B cell (primary cell): ENCODE data around the gene APOE. TPM values are rescaled to one million over a fixed set of nuclear protein-coding genes. Genes with fewer than 3 reads are reported as not detected.

ENCODE experiments used
- ATAC-seq: fragments of 200-7000 bp; cut with Tn5 transposase; one replicate; pipeline ENCODE4 v1.10.0; 2021; ENCODE audit warnings: low read depth, mild to moderate bottlenecking, moderate number of reproducible peaks, moderate library complexity
- CTCF ChIA-PET: fragments of 350-600 bp; sonication (Branson Sonifier 250); formaldehyde crosslinking; loops from one replicate; lab custom pipeline; 2021; ENCODE audit warnings: antibody characterized with exemption, inconsistent platforms; lab: Charles Lee
- POLR2A ChIA-PET: fragments of 350-600 bp; sonication (Branson Sonifier 250); formaldehyde crosslinking; loops from one replicate; lab custom pipeline; 2021; ENCODE audit warnings: antibody characterized with exemption; lab: Charles Lee
- DNase-seq: peaks from one replicate; pipeline ENCODE4 v3.0.0; 2013
- H2AFZ ChIP-seq: 2 replicates; pipeline ENCODE4 v1.6.1; 2012; ENCODE audit warnings: mild to moderate bottlenecking, low read depth, low read length; ENCODE audit not compliant: insufficient read depth, poor library complexity, severe bottlenecking
- H3K27ac ChIP-seq, 2 donors: 1 replicate in 1 of 2; 2 replicates in 1 of 2; pipeline ENCODE4 v1.5.1; 2012 to 2013; ENCODE audit warnings: low read length in 2 of 2, mild to moderate bottlenecking in 2 of 2, moderate library complexity in 1 of 2
- H3K27me3 ChIP-seq, 4 experiments: fragments of 200-600 bp in 1 of 4; sonication (generic) in 1 of 4; replicated peaks in 1 of 4; 1 replicate in 2 of 4; 2 replicates in 2 of 4; pipeline versions ENCODE4 v1.6.1 to v1.7.0; 2013 to 2016; ENCODE audit warnings: low read length in 3 of 4, mild to moderate bottlenecking in 2 of 4, mixed read lengths in 1 of 4, moderate library complexity in 1 of 4; ENCODE audit not compliant: insufficient read depth in 4 of 4, control insufficient read depth in 3 of 4; ENCODE audit errors: control extremely low read depth in 1 of 4
- H3K36me3 ChIP-seq, 2 experiments: replicated peaks in 1 of 2; 1 replicate in 1 of 2; 2 replicates in 1 of 2; pipeline versions ENCODE4 v1.6.1 to v1.7.1; 2013; ENCODE audit warnings: low read length in 1 of 2; ENCODE audit not compliant: insufficient read depth in 2 of 2, control insufficient read depth in 1 of 2; ENCODE audit errors: control extremely low read depth in 1 of 2, extremely low read depth in 1 of 2
- H3K4me1 ChIP-seq, 2 donors: fragments of 200-600 bp in 1 of 2; sonication (generic) in 1 of 2; 1 replicate in 1 of 2; 2 replicates in 1 of 2; pipeline versions ENCODE4 v1.5.1 to v1.6.1; 2013 to 2017; ENCODE audit warnings: low read length in 2 of 2; ENCODE audit not compliant: control insufficient read depth in 2 of 2, insufficient read depth in 2 of 2
- H3K4me2 ChIP-seq: replicated peaks from 2 replicates; pipeline ENCODE3; 2012; ENCODE audit warnings: mild to moderate bottlenecking, low read depth, low read length; ENCODE audit not compliant: poor library complexity, severe bottlenecking
- H3K4me3 ChIP-seq, 5 experiments: fragments of 200-600 bp in 1 of 5; sonication (generic) in 1 of 5; 1 replicate in 3 of 5; 2 replicates in 2 of 5; pipeline versions ENCODE4 v1.5.1 to v1.7.0; 2011 to 2016; ENCODE audit warnings: low read length in 4 of 5, mild to moderate bottlenecking in 4 of 5, low read depth in 2 of 5, control low read depth in 1 of 5, moderate library complexity in 1 of 5; ENCODE audit not compliant: insufficient read depth in 1 of 5; ENCODE audit errors: control extremely low read depth in 1 of 5, extremely low read depth in 1 of 5
- H3K79me2 ChIP-seq: fragments of 200-600 bp; sonication (generic); one replicate; pipeline ENCODE4 v1.6.0; 2016; ENCODE audit warnings: low read length; ENCODE audit not compliant: control insufficient read depth, insufficient read depth
- H3K9ac ChIP-seq: fragments of 200-600 bp; sonication (generic); 2 replicates; pipeline ENCODE4 v1.6.1; 2017; ENCODE audit warnings: mild to moderate bottlenecking, low read length, moderate library complexity
- H3K9me3 ChIP-seq, 3 donors: one replicate each; pipeline versions ENCODE4 v1.6.1 to v1.7.1; 2013; ENCODE audit warnings: low read length in 2 of 3; ENCODE audit not compliant: control insufficient read depth in 2 of 3, insufficient read depth in 1 of 3; ENCODE audit errors: control extremely low read depth in 1 of 3
- H4K20me1 ChIP-seq: 2 replicates; pipeline ENCODE4 v1.6.0; 2012; ENCODE audit warnings: mild to moderate bottlenecking, low read length; ENCODE audit not compliant: insufficient read depth, control insufficient read depth, poor library complexity, severe bottlenecking
- H3K27ac Mint-ChIP-seq: one replicate; pipeline ENCODE4 v1.8.0; 2021; ENCODE audit warnings: mixed read lengths
- H3K27me3 Mint-ChIP-seq: one replicate; pipeline ENCODE4 v1.8.0; 2021; ENCODE audit warnings: mixed read lengths
- H3K4me1 Mint-ChIP-seq: one replicate; pipeline ENCODE4 v1.8.0; 2021; ENCODE audit warnings: mixed read lengths
- H3K4me3 Mint-ChIP-seq: one replicate; pipeline ENCODE4 v1.8.0; 2021; ENCODE audit warnings: mixed read lengths
- H3K9me3 Mint-ChIP-seq: one replicate; pipeline ENCODE4 v1.8.0; 2022; ENCODE audit warnings: mixed read lengths; ENCODE audit not compliant: insufficient read depth
- CTCF ChIP-seq: fragments of 200-600 bp; IDR thresholded peaks from one replicate; pipeline ENCODE4 v1.8.0; 2022; ENCODE audit warnings: antibody characterized with exemption, mild to moderate bottlenecking
- EZH2 ChIP-seq: IDR thresholded peaks from 2 replicates; pipeline ENCODE4 v1.6.1; 2012; ENCODE audit warnings: borderline replicate concordance, low read depth, mild to moderate bottlenecking, moderate library complexity, low read length; ENCODE audit not compliant: insufficient read depth, poor library complexity, severe bottlenecking
- WGBS: methylation state at CpG from one replicate; pipeline ENCODE4 v1.1.5; 2013; ENCODE audit warnings: missing lambda C conversion rate; ENCODE audit not compliant: insufficient coverage; 5-methylcytosine and 5-hydroxymethylcytosine counted together
- intact Hi-C: fragments of 100-400 bp; cut with micrococcal nuclease; formaldehyde crosslinking; loops from one replicate; pipeline ENCODE4 v1.10.0; 2022
- polyA plus RNA-seq: library from polyadenylated mRNA; depleted of rRNA; stranded (reverse); fragments of >200 nt; gene quantifications from 2 replicates; pipeline ENCODE4 v1.2.3, GENCODE V29; 2012
- total RNA-seq, 2 donors: library from RNA; stranded (reverse); fragments of 120-200 nt in 1 of 2; gene quantifications; 1 replicate in 1 of 2; 2 replicates in 1 of 2; pipeline versions ENCODE4 v1.2.3 to v1.2.4, GENCODE V29; 2013 to 2022

Gene APOE
- total and polyA plus RNA-seq, 2 donors (not counting 1 experiment from before 2014, with no cell fraction given), result 0.74 to 2.8 TPM

GRCh38 chr19:44886141-44886540, 19.5 kb upstream of the APOE start:
- TF ChIP-seq CTCF, result no peak
- TF ChIP-seq EZH2, result no peak
- no peaks in the 10 kb centered on the region for H4K20me1 ChIP-seq
- Mint-ChIP-seq H3K27me3 (peaks cover 9% of the 10 kb centered on the region), H3K4me1 (peaks cover 12% of the 10 kb centered on the region), H3K4me3 (no peak overlapping the region), H3K27ac (no peak overlapping the region), H3K9me3 (no peaks in the 10 kb centered on the region)
- H3K9ac ChIP-seq, result no peak overlapping the region
- ATAC-seq, result no peak
- no peak overlapping the region for H2AFZ ChIP-seq
- H3K36me3 ChIP-seq, result no peaks in the 10 kb centered on the region
- H3K27ac ChIP-seq, result no peak overlapping the region
- peaks cover 0 to 3% (median 0%) of the 10 kb centered on the region in 3 donors for H3K9me3 ChIP-seq
- POLR2A ChIA-PET, result no interaction called here
- H3K79me2 ChIP-seq, result no peaks in the 10 kb centered on the region
- no peaks in the 10 kb centered on the region for H3K27me3 ChIP-seq
- H3K4me3 ChIP-seq, result no peak overlapping the region
- intact Hi-C loops, result no loop called here
- no peak overlapping the region for H3K4me2 ChIP-seq
- H3K4me1 ChIP-seq, result peaks cover 9% of the 10 kb centered on the region in 2 donors
- WGBS, result 100% methylated on average over 2 of the region's 6 CpGs
- CTCF ChIA-PET, result no interaction called here
- no peak for DNase-seq

- POLR2A ChIA-PET, result no interaction called here
- no peak overlapping the region for H2AFZ ChIP-seq
Observed at GRCh38 chr19:44887648-44888047, 17.9 kb upstream of the APOE start.

More at GRCh38 chr19:44887648-44888047, 17.9 kb upstream of the APOE start:
- Mint-ChIP-seq H3K9me3 (no peaks in the 10 kb centered on the region), H3K27me3 (peaks cover 5% of the 10 kb centered on the region), H3K4me3 (no peak overlapping the region), H3K27ac (no peak overlapping the region), H3K4me1 (peaks cover 23% of the 10 kb centered on the region)
- H3K9ac ChIP-seq, result no peak overlapping the region
- no peaks in the 10 kb centered on the region for H3K27me3 ChIP-seq
- CTCF ChIA-PET, result interaction anchor here (0.6 kb wide), 2 partner anchors 36 to 174 kb away, joined by 3 read pairs; no protein-coding TSS in a partner anchor
- no peak for ATAC-seq
- no peak for TF ChIP-seq EZH2
- no peak for TF ChIP-seq CTCF
- H3K9me3 ChIP-seq, result peaks cover 0 to 3% (median 0%) of the 10 kb centered on the region in 3 donors
- peaks cover 12% of the 10 kb centered on the region for H3K79me2 ChIP-seq
- no peak overlapping the region for H3K27ac ChIP-seq
- no peak for DNase-seq
- 93% methylated on average over 4 of the region's 4 CpGs for WGBS
- peaks cover 0 to 5% of the 10 kb centered on the region in 2 experiments for H3K36me3 ChIP-seq
- no peak overlapping the region for H3K4me2 ChIP-seq
- peaks cover 16 to 21% of the 10 kb centered on the region in 2 donors for H3K4me1 ChIP-seq
- peaks cover 7% of the 10 kb centered on the region for H4K20me1 ChIP-seq
- intact Hi-C loops, result no loop called here
- H3K4me3 ChIP-seq, result no peak overlapping the region
